ENCODE measurements around the gene RHPN2. TPM values are rescaled to one million over a fixed set of nuclear protein-coding genes. Genes with fewer than 3 reads are reported as not detected.

RHPN2 gene
- total RNA-seq, 1 donor from 2014 or later = 1.8 TPM

GRCh38 chr19:32933571-32933970 is 131.1 kb downstream of the RHPN2 start:
- peaks cover 2% of the 10 kb centered on the region for H3K9me3 Mint-ChIP-seq (ENCODE audit: unreplicated experiment)
- H3K4me1 Mint-ChIP-seq (ENCODE audit: low read depth, unreplicated experiment) = no peaks in the 10 kb centered on the region
- H3K36me3 Mint-ChIP-seq (ENCODE audit: unreplicated experiment) = peaks cover 33% of the 10 kb centered on the region
- no peak for TF ChIP-seq CTCF (IDR thresholded peaks at IDR 0.05; ENCODE audit: partially characterized antibody, unreplicated experiment)
- DNase-seq = no peak
- no peak overlapping the region for H3K27ac Mint-ChIP-seq (ENCODE audit: unreplicated experiment)
- peaks cover 4% of the 10 kb centered on the region for H3K27me3 Mint-ChIP-seq (ENCODE audit: unreplicated experiment)
- H3K4me3 Mint-ChIP-seq (ENCODE audit: unreplicated experiment) = no peak overlapping the region

- Mint-ChIP-seq H3K27me3 (ENCODE audit: unreplicated experiment) (peaks cover 7% of the 10 kb centered on the region), H3K4me1 (ENCODE audit: low read depth, unreplicated experiment) (no peaks in the 10 kb centered on the region), H3K4me3 (ENCODE audit: unreplicated experiment) (no peak overlapping the region), H3K27ac (ENCODE audit: unreplicated experiment) (no peak overlapping the region), H3K9me3 (ENCODE audit: unreplicated experiment) (peaks cover 2% of the 10 kb centered on the region), H3K36me3 (ENCODE audit: unreplicated experiment) (peaks cover 31% of the 10 kb centered on the region)
- DNase-seq = no peak
- no peak for TF ChIP-seq CTCF (IDR thresholded peaks at IDR 0.05; ENCODE audit: partially characterized antibody, unreplicated experiment)
These were observed 134.1 kb downstream of the RHPN2 start for GRCh38 chr19:32930567-32930966.

GRCh38 chr19:32928806-32929205 is 135.9 kb downstream of the RHPN2 start:
- Mint-ChIP-seq H3K4me3 (ENCODE audit: unreplicated experiment) (no peak overlapping the region), H3K27ac (ENCODE audit: unreplicated experiment) (no peak overlapping the region), H3K27me3 (ENCODE audit: unreplicated experiment) (peaks cover 7% of the 10 kb centered on the region), H3K9me3 (ENCODE audit: unreplicated experiment) (peaks cover 2% of the 10 kb centered on the region), H3K4me1 (ENCODE audit: low read depth, unreplicated experiment) (no peaks in the 10 kb centered on the region), H3K36me3 (ENCODE audit: unreplicated experiment) (peaks cover 18% of the 10 kb centered on the region)
- no peak for TF ChIP-seq CTCF (IDR thresholded peaks at IDR 0.05; ENCODE audit: partially characterized antibody, unreplicated experiment)
- no peak for DNase-seq

Other genes with a start within 250 kb of the RHPN2 start
- gene SLC7A9, start 195.1 kb downstream of the RHPN2 start, total RNA-seq (ENCODE audit: unreplicated experiment) = 0.64 TPM
- gene CEP89, start 92.9 kb downstream of the RHPN2 start, total RNA-seq (ENCODE audit: unreplicated experiment) = 42.5 TPM
- 1.4 TPM for gene FAAP24, start 92.6 kb downstream of the RHPN2 start, total RNA-seq (ENCODE audit: unreplicated experiment)
- gene GPATCH1, start 16.3 kb upstream of the RHPN2 start, total RNA-seq (ENCODE audit: unreplicated experiment) = 8.8 TPM
- not detected for gene WDR88, start 67.2 kb upstream of the RHPN2 start, total RNA-seq (ENCODE audit: unreplicated experiment)
- 46.9 TPM for gene LRP3, start 129.4 kb upstream of the RHPN2 start, total RNA-seq (ENCODE audit: unreplicated experiment)
- not detected for gene SLC7A10, start 161.0 kb upstream of the RHPN2 start, total RNA-seq (ENCODE audit: unreplicated experiment)
- 0.66 TPM for gene CEBPA, start 237.6 kb upstream of the RHPN2 start, total RNA-seq (ENCODE audit: unreplicated experiment)

All from glutamatergic neuron (in vitro differentiated cells).